Vagina (tissue), 2 donors: ENCODE data around the gene STX1B.

Source experiments
- POLR2AphosphoS5 ChIP-seq, 2 donors: sonication (generic); formaldehyde crosslinking; IDR thresholded peaks; one replicate each; pipeline ENCODE4 v1.9.0; 2017; ENCODE audit warnings: antibody characterized with exemption in 2 of 2, mild to moderate bottlenecking in 2 of 2, low read depth in 1 of 2; ENCODE audit not compliant: insufficient read depth in 1 of 2
- TF ChIP-seq, protein P1 (sequence below), 3 experiments: fragments of 450-650 bp in 2 of 3; fragments of 200-600 bp in 1 of 3; sonication (generic) in 1 of 3; IDR thresholded peaks; one replicate each; pipeline ENCODE4 v1.5.1; 2017 to 2019; ENCODE audit warnings: antibody characterized with exemption in 3 of 3, mild to moderate bottlenecking in 2 of 3, moderate library complexity in 2 of 3

DNA sequence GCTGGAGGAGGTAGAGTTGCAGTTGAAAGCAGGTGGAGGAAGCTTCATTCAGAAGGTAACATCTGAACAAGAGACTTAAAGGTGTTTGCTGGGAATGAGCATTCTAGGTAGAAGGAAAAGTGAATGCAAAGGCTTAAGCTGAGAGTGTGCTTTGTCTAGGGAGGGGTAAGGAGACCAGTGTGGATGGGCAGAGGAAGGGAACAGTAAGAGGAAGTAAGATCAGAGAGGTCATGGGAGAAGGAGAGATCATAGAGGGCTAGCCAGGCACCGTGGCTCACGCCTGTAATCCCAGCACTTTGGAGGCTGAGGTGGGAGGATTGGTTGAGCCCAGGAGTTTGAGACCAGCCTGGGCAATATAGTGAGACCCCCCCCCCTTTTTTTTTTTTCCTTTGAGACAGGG, 26.3 kb upstream of the STX1B start:
- TF ChIP-seq, protein P1, sequence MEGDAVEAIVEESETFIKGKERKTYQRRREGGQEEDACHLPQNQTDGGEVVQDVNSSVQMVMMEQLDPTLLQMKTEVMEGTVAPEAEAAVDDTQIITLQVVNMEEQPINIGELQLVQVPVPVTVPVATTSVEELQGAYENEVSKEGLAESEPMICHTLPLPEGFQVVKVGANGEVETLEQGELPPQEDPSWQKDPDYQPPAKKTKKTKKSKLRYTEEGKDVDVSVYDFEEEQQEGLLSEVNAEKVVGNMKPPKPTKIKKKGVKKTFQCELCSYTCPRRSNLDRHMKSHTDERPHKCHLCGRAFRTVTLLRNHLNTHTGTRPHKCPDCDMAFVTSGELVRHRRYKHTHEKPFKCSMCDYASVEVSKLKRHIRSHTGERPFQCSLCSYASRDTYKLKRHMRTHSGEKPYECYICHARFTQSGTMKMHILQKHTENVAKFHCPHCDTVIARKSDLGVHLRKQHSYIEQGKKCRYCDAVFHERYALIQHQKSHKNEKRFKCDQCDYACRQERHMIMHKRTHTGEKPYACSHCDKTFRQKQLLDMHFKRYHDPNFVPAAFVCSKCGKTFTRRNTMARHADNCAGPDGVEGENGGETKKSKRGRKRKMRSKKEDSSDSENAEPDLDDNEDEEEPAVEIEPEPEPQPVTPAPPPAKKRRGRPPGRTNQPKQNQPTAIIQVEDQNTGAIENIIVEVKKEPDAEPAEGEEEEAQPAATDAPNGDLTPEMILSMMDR (IDR thresholded peaks at IDR 0.05) = no peak
- no peak for TF ChIP-seq POLR2AphosphoS5 (IDR thresholded peaks at IDR 0.05; ENCODE audit: insufficient read depth in 1 of 2, low read depth in 1 of 2)
